Stromal cell of bone marrow (primary cell): ENCODE results near the gene EEF1A2.

ENCODE experiments used
- DNase-seq: peaks from one replicate; pipeline ENCODE4 v3.0.0-alpha.2; 2012; ENCODE audit warnings: low read depth

The EEF1A2 gene

DNA sequence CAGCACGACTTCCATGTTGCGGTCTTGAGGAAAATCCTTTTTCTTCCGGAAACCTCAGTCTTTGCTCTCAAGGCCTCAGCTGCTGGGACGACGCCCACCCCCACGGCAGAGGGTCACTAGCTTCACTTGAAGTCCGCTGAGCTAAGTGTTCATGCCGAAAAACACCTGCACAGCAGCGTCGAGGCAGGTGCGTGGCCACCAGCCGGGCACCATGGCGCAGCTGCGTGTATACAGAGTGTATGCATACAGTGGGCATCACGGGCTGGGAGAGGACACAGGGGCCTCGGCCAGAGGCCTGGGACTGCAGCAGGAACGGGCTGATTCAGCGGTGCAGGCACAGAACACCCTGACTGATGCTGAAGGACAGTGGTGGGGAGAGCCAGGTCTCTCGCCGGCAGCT lies 46.5 kb downstream of the EEF1A2 start:
- no peak for DNase-seq

DNA sequence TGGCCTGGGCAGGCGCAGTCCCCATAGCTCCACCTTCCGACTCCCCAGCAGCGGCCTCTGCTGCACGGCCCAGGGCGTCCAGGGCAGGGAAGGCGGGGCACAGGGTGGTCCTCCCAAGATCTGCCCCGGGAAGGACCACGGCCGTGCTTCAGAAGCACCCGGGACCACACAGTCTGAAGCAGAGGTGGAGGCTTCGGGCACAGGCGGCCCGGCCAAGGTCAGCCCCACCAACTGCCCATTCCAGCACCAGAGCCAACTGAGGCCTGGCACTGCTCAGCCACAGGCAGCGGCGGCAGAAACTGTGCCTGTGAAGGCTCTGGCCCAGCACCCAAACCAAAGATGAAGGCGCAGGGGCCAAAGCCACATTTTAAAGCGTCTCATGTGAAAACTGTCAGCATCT lies 47.1 kb downstream of the EEF1A2 start:
- DNase-seq = no peak

DNA sequence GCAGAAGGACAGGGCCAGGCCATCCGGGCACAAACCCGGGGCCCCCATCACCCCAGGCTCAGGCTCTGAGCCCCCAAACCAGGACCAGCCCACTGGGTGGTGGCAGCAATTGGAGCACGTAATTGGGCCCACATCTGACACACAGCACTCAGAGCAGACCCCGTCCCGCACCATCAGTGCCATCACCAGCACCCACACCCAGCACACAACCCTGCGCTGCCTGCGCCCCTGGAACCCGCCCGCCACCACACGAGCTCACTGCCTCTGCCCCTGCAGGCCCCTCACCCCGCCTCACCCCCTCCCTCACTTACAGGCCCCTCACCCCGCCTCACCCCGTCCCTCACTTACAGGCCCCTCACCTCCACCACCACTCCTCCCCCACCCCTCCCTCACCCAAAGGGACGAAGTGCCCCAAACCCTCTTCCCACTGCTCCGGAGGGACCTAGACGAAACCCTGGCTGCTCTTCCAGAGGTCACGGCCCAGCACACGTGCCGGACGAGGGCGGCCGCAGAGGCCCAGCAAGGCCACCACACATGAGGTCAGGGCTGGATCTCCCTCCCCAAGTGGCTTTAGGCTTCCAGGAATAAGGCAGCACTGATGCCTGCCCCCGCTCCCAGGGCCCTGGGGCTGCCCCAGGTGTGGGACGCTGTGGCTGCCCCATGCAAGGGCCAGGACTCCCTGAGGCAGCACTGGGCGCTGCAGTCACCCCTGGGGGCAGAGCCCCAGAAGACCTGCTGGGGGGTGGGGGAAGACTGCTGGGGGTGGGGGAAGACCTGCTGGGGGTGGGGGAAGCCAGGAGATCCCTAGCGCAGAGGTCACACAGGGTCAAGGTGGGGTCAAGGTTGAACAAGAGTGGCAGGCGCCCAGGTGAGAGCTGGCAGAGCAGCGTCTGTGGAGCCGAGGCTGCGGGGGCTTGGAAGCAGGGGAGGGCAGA lies 48.8 kb downstream of the EEF1A2 start:
- DNase-seq = no peak

DNA sequence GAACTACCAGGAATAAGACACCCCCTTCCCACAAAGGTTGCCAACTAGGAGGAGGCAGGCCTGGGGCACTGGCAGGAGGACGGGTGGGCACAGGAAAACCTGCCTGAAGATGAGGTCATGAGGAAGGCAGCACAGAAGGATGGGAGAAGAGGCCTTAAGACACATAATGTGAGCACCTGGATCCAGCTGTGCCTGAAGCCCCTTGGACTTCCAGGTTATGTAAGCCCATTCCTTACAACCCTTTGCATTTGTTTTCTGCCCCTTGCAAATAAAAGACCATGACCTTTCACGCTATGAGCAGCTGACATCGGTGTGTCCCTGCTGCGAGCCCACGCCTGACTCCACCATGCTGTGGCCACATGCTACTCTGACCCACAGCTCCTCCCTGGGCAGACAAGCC lies 49.9 kb downstream of the EEF1A2 start:
- no peak for DNase-seq

DNA sequence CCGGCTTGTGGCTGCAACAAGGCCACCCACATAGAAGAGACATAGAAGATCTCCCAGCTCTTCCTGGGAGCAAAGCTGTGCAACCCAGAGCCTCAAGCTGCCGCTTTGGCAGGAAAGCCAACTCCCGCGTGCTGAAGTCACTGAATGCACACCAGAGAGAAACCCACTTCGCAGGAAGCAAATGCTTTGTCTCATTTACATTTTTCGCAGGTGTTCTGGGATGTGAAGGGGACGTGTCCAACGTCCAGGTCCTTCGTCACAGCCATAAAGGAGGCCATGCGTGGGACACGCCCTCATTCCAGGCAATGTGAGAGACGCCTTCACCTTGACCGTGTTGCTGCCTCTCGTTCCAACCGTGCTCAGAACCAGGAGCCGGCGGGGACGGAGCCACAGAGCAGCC lies 50.9 kb downstream of the EEF1A2 start:
- DNase-seq = no peak

DNA sequence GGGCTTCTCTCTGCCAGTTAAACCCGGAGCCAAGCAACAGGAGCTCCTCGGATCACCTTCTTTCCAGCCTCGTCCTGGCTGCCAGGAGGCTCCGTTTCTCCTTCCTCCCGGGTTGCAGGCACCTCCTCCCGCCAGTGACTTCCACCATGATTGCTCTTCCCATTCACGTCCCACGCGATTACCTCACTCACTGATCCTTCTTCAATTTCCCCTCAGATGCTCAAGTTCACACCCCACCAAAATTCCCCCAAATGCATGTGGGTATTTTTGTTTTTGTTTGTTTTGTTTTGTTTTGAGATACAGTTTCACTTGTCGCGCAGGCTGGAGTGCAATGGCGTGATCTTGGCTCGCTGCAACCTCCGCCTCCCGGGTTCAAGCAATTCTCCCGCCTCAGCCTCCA lies 51.6 kb downstream of the EEF1A2 start:
- no peak for DNase-seq

DNA sequence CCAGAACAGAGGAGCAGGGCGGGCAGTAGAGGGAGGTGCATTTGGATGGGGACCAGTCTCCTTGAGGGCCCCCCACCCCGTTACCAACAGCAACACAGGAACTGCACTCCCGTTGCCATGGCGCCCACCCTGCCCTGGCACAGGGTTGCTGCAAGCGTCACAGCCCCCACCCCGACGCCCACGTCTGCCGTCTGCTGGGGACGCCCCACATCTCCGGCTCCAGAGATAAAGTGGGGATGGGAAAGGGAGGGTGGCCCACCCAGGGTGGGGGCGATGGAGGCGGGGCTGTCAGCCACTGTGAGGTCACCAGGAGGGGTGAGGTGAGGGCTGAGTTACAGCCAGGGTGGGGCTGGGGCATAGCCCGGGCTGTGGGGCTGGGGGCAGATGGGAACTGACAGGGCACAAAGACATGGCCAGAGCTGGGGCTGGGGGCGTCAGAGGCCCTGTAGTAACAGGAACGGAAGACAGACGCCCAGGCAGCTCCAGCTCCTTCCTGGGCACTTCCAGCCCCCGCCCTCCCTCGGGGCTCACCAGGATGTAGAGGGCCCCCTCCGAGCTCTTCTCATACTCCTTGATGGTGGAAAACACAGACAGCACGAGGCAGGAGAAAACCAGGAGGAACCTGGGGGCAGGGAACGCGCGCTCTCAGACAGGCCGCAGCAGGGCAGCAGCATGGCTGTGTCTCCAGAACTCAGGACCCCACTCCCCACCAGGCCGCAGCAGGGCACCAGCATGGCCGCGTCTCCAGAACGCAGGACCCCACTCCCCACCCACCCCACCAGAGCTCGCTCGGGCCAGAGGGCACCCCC lies 52.5 kb downstream of the EEF1A2 start:
- DNase-seq = no peak

DNA sequence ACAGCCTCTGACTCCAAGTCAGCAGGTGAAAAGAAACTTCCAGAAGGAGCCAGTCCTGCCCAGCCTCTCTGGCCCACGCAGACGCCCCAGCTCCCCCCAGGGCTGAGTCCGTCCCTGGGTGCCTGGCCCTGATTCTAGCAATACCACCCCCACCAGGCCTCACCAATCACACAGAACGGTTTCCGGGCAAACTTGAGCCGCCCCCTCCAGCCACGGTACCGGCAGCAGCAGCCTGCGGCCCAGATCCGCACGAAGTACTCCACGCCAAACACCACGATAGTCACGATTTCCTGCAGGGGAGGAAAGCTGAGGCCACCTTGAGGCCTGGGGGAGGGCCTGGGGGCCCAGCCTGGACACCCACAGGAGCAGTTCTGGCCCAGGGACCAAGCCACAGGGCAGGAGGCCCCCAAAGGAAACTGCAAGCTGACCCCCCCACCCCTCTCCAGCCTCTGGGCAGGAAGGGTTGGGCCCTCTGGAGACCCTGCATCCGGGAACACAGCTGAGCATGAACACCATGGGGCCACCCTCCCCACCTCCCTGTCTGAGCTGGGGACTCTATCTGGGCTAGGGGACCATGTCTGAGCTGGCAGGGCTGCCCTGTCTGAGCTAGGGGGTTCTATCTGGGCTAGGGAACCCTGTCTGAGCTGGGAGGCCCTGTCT lies 53.7 kb downstream of the EEF1A2 start:
- no peak for DNase-seq

DNA sequence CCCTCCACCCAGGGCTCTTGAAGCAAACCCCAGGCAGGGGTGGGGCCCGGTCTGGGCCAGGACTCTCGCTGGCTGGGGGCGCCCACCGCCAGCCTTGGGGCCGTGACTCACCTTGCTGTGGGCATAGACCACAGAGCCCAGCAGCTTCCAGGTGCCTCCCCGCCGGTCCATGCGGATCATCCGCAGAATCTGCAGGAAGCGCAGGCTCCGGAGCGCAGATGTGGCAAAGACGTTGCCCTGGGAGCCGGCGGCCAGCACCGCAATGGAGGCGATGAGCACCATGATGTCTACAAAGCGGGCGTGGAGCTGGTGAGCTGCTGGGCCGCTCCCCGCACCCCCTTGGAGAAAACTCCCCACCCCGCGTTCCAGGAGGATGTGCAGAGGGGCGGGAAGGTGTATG lies 54.3 kb downstream of the EEF1A2 start:
- no peak for DNase-seq

DNA sequence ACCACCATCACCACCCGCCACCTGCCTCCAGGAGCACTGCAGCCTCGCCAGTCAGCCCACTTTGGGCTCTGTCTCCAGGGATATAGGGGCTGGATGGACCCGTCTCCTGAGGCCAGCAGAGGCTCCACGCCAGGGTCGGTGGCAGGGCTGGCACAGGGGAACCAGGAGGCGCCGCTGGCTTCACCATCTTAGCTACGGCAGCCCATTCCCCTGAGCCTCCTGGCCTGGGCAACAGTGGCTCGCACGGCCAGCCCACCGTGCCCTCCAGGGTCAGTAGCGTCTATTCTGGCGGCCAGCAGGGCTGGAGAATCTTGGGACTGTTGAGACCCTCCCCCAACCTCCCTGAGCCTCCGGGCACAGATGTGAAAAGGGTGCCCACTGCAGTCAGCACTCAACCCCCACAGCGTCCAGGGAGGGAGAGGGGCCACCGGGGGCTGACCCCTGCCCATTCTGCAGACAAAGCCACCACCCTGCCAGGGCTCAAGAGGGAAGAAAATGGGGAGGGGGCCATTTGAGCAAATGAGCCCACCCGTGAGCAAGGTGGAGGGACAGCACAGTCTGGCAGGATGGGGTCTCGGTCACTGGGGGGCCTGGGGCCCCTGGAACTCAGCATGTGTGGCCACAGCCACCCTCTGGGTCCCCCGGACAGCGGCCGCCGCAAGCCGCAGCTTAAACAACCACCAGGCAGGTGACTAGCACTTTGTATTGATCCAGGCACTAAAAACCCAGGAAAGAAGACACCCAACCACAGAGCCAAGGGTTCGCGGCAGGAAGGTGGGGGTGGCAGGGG lies 55.1 kb downstream of the EEF1A2 start:
- no peak for DNase-seq

DNA sequence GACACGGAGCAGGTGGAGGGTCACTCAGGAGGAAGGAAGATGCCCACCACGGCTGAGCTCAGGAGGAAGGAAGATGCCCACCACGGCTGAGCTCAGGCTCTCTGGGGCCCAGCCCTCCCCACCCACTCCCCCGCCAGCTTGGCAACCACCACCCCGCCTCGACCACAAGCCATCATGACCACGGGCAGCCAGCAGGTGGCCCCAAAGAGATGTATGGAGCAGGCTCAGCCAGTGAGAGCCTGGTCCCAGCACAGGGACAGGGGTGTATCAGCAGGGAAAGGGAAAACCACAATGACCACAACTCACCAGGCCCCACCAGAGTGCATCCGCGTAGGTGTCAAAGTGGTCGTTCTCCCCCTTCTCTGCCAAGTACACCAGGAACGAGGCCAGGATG lies 56.8 kb downstream of the EEF1A2 start:
- peak; percentile 2 for DNase-seq

DNA sequence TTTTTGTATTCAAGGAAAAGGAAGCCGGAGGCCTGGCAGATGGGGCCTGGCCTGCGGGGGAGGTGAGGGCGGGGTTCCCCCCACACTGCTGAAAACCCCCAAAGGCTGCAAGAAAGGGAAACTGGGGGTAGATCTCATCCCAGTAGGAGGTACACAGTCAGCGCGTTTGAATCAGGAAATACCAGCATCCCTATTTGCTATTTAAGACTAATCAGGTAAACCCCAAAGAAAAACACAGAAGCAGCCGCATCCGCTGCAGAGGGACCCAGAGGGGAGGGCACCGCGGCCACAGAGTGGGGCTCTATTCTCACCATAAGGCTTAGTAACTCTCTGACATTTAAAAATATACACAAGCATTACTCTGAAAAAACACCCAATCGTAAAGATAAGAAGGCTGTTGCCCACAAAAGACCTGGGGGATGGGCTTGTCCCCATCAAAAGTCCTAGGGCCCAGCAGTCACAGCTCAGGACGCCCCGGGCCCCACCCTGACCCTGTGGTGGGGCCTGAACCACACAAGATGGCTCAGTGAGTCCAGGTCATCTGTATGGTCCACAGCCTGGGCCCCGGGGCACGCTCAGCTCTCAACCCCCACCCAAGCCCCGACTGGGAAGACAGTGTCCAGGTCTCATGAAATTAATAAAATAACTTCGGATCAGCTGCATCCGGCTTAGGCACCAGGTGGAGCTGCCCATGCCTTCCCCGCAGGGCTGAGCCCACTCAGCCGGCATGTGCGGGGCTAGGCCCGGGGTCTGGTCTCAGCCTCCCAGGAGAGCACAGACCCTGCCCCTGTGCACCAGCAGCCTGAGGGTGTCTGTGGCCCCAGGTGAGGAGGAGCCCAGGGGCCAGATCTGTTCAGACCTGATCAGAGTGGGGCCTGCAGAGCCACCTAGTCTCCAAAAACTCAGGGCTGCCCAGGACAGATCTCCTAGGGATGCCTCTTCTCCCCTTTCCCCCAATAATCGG lies 57.5 kb downstream of the EEF1A2 start:
- no peak for DNase-seq

DNA sequence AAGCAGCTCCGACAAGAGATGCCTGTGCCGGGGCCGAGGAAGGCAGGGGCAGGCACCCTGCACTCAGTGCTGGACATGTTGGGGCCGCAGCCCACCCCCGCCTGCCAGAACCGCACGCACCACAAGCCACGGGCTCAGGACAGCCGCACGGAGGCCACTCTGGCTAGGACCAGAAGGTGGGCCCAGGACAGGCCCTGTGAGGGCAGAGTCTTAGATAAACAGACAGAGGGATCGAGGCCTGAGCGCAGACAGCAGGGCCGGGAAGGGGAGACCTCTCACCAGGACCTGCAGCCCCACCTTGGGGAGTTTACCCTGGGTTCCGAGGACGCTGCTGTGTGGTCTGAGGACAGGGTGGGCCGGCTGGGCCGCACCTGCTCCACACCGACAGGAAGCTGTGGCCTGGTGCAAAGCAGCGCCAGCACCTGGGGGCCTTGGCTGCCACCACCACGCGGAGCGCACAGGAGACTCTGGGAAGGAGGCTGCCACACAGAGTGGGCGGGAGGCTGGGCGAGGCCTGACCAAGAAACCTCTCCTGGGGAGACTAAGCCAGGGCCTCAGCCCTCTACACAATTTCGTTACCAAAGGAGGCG lies 58.4 kb downstream of the EEF1A2 start:
- no peak for DNase-seq

DNA sequence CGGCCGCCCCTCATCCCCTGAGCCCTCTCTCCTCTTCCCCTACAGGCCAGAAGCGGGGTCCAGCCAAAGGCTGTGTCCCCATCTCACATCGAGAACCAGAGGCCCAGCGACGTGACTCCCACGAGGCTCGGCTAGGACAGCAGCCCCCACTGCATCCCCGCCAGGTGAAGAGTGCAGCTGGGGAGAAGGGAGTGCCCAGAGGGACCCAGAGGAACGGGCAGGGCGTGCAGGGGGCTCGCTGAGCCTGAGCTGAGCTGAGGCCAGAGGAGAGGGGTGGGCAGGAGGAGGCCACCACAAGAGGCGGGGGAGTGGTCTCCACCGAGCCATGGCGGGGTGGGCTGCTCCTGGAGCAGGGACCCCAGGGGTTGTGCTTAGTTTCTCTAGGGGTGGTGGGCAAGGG lies 59.0 kb downstream of the EEF1A2 start:
- DNase-seq = no peak

DNA sequence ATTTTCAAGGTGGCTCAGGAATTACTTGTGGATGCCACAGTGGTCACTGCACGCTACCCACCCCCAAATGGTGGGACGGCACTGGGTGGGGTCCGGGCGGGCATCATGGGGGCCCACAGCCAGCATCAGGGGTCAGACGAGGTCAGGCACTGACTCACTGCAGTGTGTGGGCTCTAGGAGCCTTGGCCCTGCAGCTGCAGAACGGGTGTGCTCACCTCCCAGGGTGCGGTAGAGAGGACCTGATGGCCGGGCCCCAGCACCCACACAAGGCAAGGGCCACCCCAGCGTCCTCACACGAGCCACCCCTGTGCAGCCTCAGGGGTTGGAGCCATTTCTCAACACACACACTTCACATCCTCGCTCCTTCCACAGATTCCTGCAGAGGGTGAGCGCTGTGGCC lies 60.8 kb downstream of the EEF1A2 start:
- no peak for DNase-seq
